ENCODE data around the gene BACH1. TPM values are rescaled to one million over a fixed set of nuclear protein-coding genes. Genes with fewer than 3 reads are reported as not detected.
"Not testable (repeated sequence)": the region's sequence is repeated elsewhere in the genome, so short reads cannot be mapped to it uniquely, and the experiment has no call there.

BACH1 gene
- total and polyA plus RNA-seq, 2 experiments from 2014 or later, result 23.9 to 52.7 TPM

DNA sequence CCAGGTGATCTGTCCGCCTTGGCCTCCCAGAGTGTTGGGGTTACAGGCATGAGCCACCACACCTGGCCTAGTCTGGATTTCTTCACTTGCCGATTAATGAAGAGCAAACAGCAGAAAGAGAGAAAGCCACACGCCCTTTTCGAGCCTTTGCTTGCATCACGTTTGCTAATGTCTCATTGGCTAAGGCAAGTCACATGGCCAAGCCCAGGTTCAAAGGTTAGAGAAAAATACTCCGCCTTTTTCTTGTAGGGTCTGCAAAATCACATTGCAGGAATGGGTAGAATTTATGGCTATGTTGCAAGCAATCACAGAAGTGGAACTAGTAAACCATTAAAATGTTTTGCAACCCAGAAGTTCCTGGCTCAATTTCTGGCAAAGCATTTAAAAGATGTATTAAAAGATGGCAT, 26.8 kb upstream of the BACH1 start:
- no peak overlapping the region for H3K4me3 ChIP-seq
- no peak overlapping the region for H3K4me2 ChIP-seq (ENCODE audit: unreplicated experiment)
- no peaks in the 10 kb centered on the region for H3K27me3 ChIP-seq (replicated peaks; ENCODE audit: insufficient read depth)
- H3K9me3 ChIP-seq (ENCODE audit: low read depth), result no peaks in the 10 kb centered on the region
- TF ChIP-seq EZH2 (IDR thresholded peaks at IDR 0.05; ENCODE audit: insufficient read depth, poor library complexity, severe bottlenecking) (no peak), EZH2phosphoT487 (IDR thresholded peaks at IDR 0.05; ENCODE audit: insufficient read depth, low read depth) (no peak)
- H3K27ac ChIP-seq, result no peak overlapping the region
- no peak overlapping the region for H3K9ac ChIP-seq
- no peaks in the 10 kb centered on the region for H3K79me2 ChIP-seq (ENCODE audit: insufficient read depth)
- peak; percentile 5 for DNase-seq
- no peak overlapping the region for H2AFZ ChIP-seq
- H3K36me3 ChIP-seq (ENCODE audit: low read depth), result no peaks in the 10 kb centered on the region
- no peaks in the 10 kb centered on the region for H3F3A ChIP-seq (ENCODE audit: insufficient read depth)
- no peaks in the 10 kb centered on the region for H3K9me2 ChIP-seq (ENCODE audit: insufficient read depth)
- no peaks in the 10 kb centered on the region for H4K20me1 ChIP-seq (ENCODE audit: insufficient read depth)
- 85 to 90% methylated on average over 6 of the region's 6 CpGs for WGBS, 2 experiments (ENCODE audit: low coverage in 1 of 2, low lambda C conversion rate in 2 of 2, missing lambda C conversion rate in 2 of 2)
- in situ Hi-C loops (cut with MboI), result no loop called here
- H3K4me1 ChIP-seq (ENCODE audit: insufficient read depth), result no peaks in the 10 kb centered on the region

DNA sequence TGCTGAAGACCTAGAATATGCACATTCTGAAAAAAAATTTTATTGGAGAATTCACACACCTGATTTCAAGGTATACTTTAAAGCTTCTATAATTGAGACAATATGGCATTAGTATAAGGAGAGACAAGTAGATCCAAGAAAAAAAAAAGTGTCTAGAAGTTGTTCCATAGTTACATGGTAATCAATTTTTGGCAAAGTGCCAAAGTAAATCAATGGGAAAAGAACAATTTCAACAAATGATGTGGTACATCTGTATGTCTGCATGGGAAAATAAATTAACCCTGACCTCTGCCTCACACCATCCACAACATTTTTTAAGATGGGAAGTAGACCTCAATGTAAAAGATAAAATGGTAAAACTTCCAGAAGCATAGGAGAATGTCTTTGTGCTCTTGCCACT, 21.3 kb upstream of the BACH1 start:
- H3K79me2 ChIP-seq (ENCODE audit: insufficient read depth), result no peaks in the 10 kb centered on the region
- no peak for DNase-seq
- TF ChIP-seq EZH2phosphoT487 (IDR thresholded peaks at IDR 0.05; ENCODE audit: insufficient read depth, low read depth) (no peak), EZH2 (IDR thresholded peaks at IDR 0.05; ENCODE audit: insufficient read depth, poor library complexity, severe bottlenecking) (no peak)
- H3K9me3 ChIP-seq (ENCODE audit: low read depth), result no peaks in the 10 kb centered on the region
- no peaks in the 10 kb centered on the region for H3F3A ChIP-seq (ENCODE audit: insufficient read depth)
- H3K36me3 ChIP-seq (ENCODE audit: low read depth), result no peaks in the 10 kb centered on the region
- H4K20me1 ChIP-seq (ENCODE audit: insufficient read depth), result no peaks in the 10 kb centered on the region
- no peak overlapping the region for H3K27ac ChIP-seq
- no peaks in the 10 kb centered on the region for H3K9me2 ChIP-seq (ENCODE audit: insufficient read depth)
- no peaks in the 10 kb centered on the region for H3K27me3 ChIP-seq (replicated peaks; ENCODE audit: insufficient read depth)
- no peak overlapping the region for H2AFZ ChIP-seq
- H3K4me2 ChIP-seq (ENCODE audit: unreplicated experiment), result no peak overlapping the region
- in situ Hi-C loops (cut with MboI), result no loop called here
- H3K9ac ChIP-seq, result no peak overlapping the region
- no peaks in the 10 kb centered on the region for H3K4me1 ChIP-seq (ENCODE audit: insufficient read depth)
- H3K4me3 ChIP-seq, result no peak overlapping the region

DNA sequence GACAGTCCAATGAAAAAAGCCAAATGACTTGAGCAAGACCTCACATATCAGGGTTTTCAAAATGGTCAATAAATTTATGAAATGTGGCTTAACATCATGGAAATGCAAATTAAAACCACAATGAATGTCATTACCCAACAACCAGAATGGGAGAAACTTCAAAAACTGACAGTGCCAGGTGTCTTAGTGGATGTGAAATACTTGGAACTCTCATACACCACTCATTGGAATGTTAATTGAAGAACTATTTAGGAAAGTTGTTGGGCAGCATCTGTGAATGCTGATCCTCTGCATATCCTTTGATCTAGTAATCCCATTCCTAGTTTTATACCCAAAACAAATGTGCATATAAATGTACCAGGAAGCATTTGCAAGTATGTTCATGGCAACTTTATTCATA, 19.2 kb upstream of the BACH1 start:
- Histone ChIP-seq H4K20me1 (ENCODE audit: insufficient read depth) (no peaks in the 10 kb centered on the region), H3K27ac (no peak overlapping the region), H3K79me2 (ENCODE audit: insufficient read depth) (no peaks in the 10 kb centered on the region), H3K9me3 (ENCODE audit: low read depth) (no peaks in the 10 kb centered on the region), H3K36me3 (ENCODE audit: low read depth) (no peaks in the 10 kb centered on the region), H3K27me3 (replicated peaks; ENCODE audit: insufficient read depth) (no peaks in the 10 kb centered on the region), H2AFZ (no peak overlapping the region), H3K9me2 (ENCODE audit: insufficient read depth) (no peaks in the 10 kb centered on the region), H3K9ac (no peak overlapping the region), H3F3A (ENCODE audit: insufficient read depth) (no peaks in the 10 kb centered on the region), H3K4me1 (ENCODE audit: insufficient read depth) (no peaks in the 10 kb centered on the region), H3K4me3 (no peak overlapping the region), H3K4me2 (ENCODE audit: unreplicated experiment) (no peak overlapping the region)
- TF ChIP-seq EZH2 (IDR thresholded peaks at IDR 0.05; ENCODE audit: insufficient read depth, poor library complexity, severe bottlenecking), result no peak
- no peak for TF ChIP-seq EZH2phosphoT487 (IDR thresholded peaks at IDR 0.05; ENCODE audit: insufficient read depth, low read depth)
- DNase-seq, result no peak
- in situ Hi-C loops (cut with MboI), result no loop called here

DNA sequence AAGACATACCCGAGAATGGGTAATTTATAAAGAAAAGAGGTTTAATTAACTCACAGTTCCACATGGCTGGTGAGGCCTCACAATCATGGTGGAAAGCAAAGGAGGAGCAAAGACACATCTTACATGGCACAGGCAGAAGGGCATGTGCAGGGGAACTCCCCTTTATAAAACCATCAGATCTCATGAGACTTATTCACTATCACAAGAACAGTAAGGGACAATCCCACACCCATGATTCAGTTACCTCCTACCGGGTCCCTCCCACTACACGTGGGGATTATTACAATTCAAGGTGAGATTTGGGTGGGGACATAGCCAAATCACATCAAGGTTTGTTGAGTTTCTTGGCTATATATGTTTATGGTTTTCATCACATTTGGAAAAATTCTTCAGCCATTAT, 16.9 kb upstream of the BACH1 start:
- in situ Hi-C loops (cut with MboI); H3F3A ChIP-seq (ENCODE audit: insufficient read depth); H3K79me2 ChIP-seq (ENCODE audit: insufficient read depth); H3K9me3 ChIP-seq (ENCODE audit: low read depth); H3K27ac ChIP-seq; H3K9me2 ChIP-seq (ENCODE audit: insufficient read depth); H3K4me3 ChIP-seq; H3K4me2 ChIP-seq (ENCODE audit: unreplicated experiment); DNase-seq; H3K4me1 ChIP-seq (ENCODE audit: insufficient read depth); H3K36me3 ChIP-seq (ENCODE audit: low read depth); H2AFZ ChIP-seq; H3K27me3 ChIP-seq (replicated peaks; ENCODE audit: insufficient read depth); H4K20me1 ChIP-seq (ENCODE audit: insufficient read depth); H3K9ac ChIP-seq: not testable (repeated sequence)
- WGBS, 2 experiments (ENCODE audit: low coverage in 1 of 2, low lambda C conversion rate in 2 of 2, missing lambda C conversion rate in 2 of 2), result 78 to 85% methylated on average over 3 of the region's 3 CpGs

DNA sequence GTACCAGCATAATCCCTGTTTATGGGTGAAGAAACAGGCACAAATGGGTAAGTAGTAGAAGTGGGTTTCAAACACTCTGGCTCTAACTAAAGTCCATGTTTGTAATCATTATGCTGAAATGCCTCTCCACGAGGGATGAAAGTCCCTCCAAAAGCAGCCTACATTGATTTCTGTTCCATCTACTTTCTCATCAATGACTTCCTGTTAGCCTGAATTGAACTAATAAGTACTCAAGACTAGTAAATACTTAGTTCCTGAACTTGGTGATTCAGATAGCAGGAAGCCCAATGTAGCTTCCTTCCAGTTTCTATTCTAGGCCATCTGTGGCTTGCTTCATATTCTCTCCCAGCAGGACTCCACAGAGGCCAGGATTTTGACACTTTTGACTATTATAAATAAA, 11.3 kb upstream of the BACH1 start:
- 91 to 100% methylated on average over 1 of the region's 1 CpG for WGBS, 2 experiments (ENCODE audit: low coverage in 1 of 2, low lambda C conversion rate in 2 of 2, missing lambda C conversion rate in 2 of 2)
- Histone ChIP-seq H3K4me2 (ENCODE audit: unreplicated experiment) (peak overlapping the region; percentile 10), H3K9ac (no peak overlapping the region), H3K4me1 (ENCODE audit: insufficient read depth) (peaks cover 14% of the 10 kb centered on the region), H3K4me3 (no peak overlapping the region), H4K20me1 (ENCODE audit: insufficient read depth) (no peaks in the 10 kb centered on the region), H3K9me2 (ENCODE audit: insufficient read depth) (no peaks in the 10 kb centered on the region), H3K9me3 (ENCODE audit: low read depth) (no peaks in the 10 kb centered on the region), H3K27me3 (replicated peaks; ENCODE audit: insufficient read depth) (no peaks in the 10 kb centered on the region), H3F3A (ENCODE audit: insufficient read depth) (0 out of 2 replicates have a peak, but pooled peaks cover 5% of the 10 kb centered on the region), H3K36me3 (ENCODE audit: low read depth) (no peaks in the 10 kb centered on the region), H2AFZ (peak overlapping the region; percentile 74), H3K27ac (peak overlapping the region; percentile 8; the same call in 1 of the 2 replicates), H3K79me2 (ENCODE audit: insufficient read depth) (no peaks in the 10 kb centered on the region)
- in situ Hi-C loops (cut with MboI), result no loop called here
- no peak for TF ChIP-seq EZH2phosphoT487 (IDR thresholded peaks at IDR 0.05; ENCODE audit: insufficient read depth, low read depth)
- no peak for TF ChIP-seq EZH2 (IDR thresholded peaks at IDR 0.05; ENCODE audit: insufficient read depth, poor library complexity, severe bottlenecking)
- DNase-seq, result peak; percentile 58
